Measurements from ENCODE around the gene CCM2L.

The CCM2L gene

GRCh38 chr20:32010101-32010500 lies at the start of gene CCM2L:
TSS of gene CCM2L (plus strand) at chr20:32010438. CDS start at chr20:32010455, 17 bp downstream.
- no peak for DNase-seq

- no peak for DNase-seq
Observed at GRCh38 chr20:31962761-31963160, 47.5 kb upstream of the CCM2L start.

GRCh38 chr20:31963889-31964288 lies 46.3 kb upstream of the CCM2L start:
- no peak for DNase-seq

- DNase-seq = no peak
Observed at GRCh38 chr20:31966991-31967655, 43.1 kb upstream of the CCM2L start.

- DNase-seq = peak; percentile 13 to 17
Observed at GRCh38 chr20:31967830-31968249, 42.4 kb upstream of the CCM2L start, which contains the start of gene XKR7. TSS of gene XKR7 (plus strand) at chr20:31968151. CDS start at chr20:31968176, 25 bp downstream.

- peak; percentile 80 to 83 for DNase-seq
Observed at GRCh38 chr20:31968291-31969126, 41.7 kb upstream of the CCM2L start.

- DNase-seq = no peak
Observed at GRCh38 chr20:31969991-31970390, 40.2 kb upstream of the CCM2L start.

- DNase-seq = no peak
Observed at GRCh38 chr20:31972471-31973021, 37.7 kb upstream of the CCM2L start.

GRCh38 chr20:31974296-31974695 lies 35.9 kb upstream of the CCM2L start:
- DNase-seq = no peak

- DNase-seq = no peak
Observed at GRCh38 chr20:31974951-31975487, 35.2 kb upstream of the CCM2L start.

- no peak for DNase-seq
Observed at GRCh38 chr20:31975874-31976273, 34.4 kb upstream of the CCM2L start.

GRCh38 chr20:31977080-31977479 lies 33.2 kb upstream of the CCM2L start:
- no peak for DNase-seq

GRCh38 chr20:31979713-31980426 lies 30.4 kb upstream of the CCM2L start:
- DNase-seq = no peak

- DNase-seq = no peak
Observed at GRCh38 chr20:31981784-31982183, 28.5 kb upstream of the CCM2L start.

- DNase-seq = no peak
Observed at GRCh38 chr20:31984981-31985471, 25.2 kb upstream of the CCM2L start.

- no peak for DNase-seq
Observed at GRCh38 chr20:31987744-31988143, 22.5 kb upstream of the CCM2L start.

GRCh38 chr20:31988430-31989015 lies 21.7 kb upstream of the CCM2L start:
- no peak for DNase-seq

- DNase-seq = no peak
Observed at GRCh38 chr20:31989030-31989645, 21.1 kb upstream of the CCM2L start.

- DNase-seq = no peak
Observed at GRCh38 chr20:31990641-31991338, 19.4 kb upstream of the CCM2L start.

- no peak for DNase-seq
Observed at GRCh38 chr20:31991339-31991705, 18.9 kb upstream of the CCM2L start.

GRCh38 chr20:31992086-31992485 lies 18.2 kb upstream of the CCM2L start:
- no peak for DNase-seq

Measured in activated CD4-positive, alpha-beta T cell treated with anti-CD3 and anti-CD28 coated beads, Interleukin-2, amount 50 U/mL, for 48 hours (primary cell).